GM19438 (cell line): ENCODE measurements around the gene CTNND2.
"Not testable (repeated sequence)": the region's sequence is repeated elsewhere in the genome, so short reads cannot be mapped to it uniquely, and the experiment has no call there.

Experiments used
- ATAC-seq: cut with Tn5 transposase; IDR thresholded peaks from one replicate; pipeline ENCODE4 v1.9.1; 2021; ENCODE audit warnings: low read depth; ENCODE audit not compliant: unreplicated experiment

Gene CTNND2

DNA sequence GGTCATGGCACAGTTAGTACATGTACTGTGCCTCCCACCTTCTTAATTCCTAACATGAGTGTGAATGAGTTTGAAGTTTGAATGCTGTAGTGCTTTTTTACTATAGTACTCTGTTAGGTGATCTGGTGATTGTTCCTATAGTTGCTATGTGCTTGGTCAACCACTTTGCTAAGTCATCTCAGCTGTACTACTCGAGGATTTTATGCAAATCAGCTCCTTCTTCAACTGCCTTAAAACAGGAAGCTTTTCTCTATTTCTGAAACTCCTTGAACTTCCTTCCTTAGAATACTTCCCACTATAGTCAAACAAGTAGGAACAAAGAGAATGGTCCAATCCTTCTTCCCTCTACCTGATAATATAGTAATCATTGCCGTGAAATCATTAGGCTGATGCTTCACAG, 219.6 kb downstream of the CTNND2 start:
- ATAC-seq: no peak

DNA sequence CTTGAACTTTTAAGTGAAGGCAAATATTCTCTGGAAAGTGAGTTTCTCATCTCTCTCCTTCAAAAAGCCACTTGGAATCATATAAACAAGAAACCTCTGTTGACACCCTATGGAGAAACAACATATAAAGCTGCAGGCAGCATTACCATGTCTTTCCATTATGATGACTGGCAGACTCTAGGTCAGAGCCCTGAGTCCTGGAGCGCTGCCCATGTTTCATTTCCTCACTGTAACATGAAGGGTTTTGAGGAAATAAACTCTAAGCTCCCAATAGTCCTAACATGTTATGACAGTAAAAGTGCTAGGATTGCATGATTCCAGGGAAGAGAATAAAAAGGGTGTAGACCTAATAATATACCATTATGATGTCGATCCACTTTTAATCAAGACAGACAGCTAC, 220.6 kb downstream of the CTNND2 start:
- ATAC-seq: no peak

DNA sequence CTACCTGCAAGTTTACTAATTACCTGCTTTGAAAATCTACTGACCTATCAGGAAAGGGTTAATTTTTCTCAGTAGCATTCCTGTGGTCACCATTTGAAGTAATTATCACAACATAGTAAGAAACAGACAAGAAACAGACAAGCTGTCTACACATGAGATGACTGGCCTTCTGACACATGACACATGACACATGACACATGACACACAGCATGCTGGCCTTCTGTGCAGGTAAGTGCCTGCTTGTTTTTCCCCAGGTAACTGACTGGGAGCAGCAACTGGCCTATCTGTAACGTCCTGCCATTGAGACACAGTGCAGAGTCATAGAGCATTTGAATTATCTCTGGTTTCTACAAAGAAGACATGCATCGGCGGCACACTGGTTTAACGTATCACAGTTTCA, 222.4 kb downstream of the CTNND2 start:
- no peak for ATAC-seq

DNA sequence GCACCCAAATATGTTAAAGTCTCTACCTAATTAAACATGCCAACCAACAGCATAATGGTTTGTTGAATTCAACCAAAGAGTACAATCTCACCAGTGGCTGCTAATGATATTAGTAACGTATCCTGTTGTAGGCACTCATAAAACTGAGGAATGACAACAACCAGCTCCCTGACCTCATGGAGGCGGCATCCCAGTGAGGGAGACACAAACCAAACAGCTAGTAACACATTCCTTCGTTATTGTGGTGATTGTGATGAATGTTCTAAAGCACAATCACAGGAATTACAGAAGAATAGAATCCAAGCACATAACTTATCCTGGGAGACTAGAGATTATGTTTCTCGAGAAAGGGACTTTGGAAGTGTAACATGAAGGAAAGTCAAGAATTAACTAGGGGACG, 224.6 kb downstream of the CTNND2 start:
- no peak for ATAC-seq

DNA sequence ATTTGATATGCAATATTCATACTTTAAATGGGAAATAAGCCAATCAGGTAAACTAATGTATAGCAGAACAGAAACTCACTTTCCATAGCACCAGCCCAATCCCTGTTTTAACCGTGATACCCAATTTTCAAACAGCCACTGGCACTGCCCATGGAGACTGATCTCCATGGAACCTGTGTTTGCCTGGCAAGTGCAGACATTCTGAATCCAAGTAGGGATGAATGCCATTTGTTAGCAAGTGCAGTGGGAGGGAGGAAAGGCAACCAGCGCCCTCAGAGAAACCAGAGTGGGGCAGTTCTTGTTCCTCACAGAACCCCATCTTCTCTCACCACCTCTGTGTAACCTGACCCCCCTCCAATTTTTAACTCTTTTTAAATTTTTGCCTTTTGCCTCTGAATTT, 229.1 kb downstream of the CTNND2 start:
- ATAC-seq: no peak

DNA sequence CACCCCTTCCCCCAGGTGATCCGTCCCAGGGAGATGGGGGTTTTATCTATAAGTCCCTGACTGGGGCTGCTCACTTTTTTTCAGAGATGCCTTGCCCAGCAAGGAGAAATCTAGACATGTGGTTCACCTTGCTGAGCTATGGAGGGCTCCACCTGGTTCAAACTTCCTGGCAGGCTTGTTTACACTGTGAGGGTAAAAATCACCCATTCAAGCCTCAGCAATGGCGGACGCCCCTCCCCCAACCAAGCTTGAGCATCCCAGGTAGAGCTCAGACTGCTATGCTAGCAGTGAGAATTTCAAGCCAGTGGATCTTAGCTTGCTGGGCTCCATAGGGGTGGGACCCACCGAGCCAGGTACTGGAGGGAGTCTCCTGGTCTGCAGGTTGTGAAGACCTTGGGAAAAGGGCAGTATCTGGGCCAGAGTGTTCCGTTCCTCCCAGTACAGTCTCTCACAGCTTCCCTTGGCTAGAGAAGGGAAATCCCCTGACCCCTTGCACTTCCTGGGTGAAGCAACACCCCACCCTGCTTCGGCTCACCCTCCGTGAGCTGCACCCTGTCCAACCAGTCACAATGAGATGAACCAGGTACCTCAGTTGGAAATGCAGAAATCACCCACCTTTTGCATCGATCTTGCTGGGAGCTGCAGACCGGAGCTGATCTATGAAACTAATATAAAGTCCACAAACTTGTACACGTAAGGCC, 231.7 kb downstream of the CTNND2 start:
- ATAC-seq: no peak

DNA sequence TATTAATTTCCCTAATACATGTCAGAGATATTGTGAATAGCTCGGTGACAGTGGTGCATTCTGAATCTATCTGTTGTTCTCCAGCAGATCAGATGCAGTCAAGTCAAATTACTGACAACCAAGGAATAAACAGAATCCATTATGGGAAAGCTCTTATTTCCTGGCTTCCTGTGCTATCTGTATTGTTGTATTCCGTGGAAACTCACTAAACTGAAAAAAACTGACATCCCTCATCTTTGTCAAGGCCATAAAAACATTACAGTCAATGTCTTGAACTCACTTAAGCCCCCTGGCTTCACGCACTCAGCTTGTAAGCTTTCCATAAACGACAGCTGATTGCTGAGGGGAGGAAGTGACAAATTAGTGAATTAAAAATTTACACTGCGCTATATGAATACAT, 245.9 kb downstream of the CTNND2 start:
- ATAC-seq: no peak

DNA sequence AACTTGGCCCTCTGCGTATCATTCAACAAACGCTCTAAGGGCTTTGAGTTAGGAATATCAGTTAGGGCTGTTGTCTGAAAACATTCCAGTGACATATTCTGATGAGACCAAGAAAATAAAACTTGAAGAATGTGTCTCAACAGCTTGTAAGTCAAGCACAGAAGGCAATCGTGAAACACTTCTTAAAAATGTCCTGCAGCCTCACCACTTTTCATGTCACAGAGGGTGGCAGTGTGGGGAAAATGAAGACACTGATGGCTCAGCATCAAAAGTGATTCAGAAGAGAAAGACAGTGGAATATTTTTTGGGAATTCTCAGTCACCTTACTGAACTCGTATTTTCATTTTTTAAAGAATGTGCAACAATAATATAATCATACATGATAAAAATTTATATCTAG, 247.3 kb downstream of the CTNND2 start:
- ATAC-seq: no peak

DNA sequence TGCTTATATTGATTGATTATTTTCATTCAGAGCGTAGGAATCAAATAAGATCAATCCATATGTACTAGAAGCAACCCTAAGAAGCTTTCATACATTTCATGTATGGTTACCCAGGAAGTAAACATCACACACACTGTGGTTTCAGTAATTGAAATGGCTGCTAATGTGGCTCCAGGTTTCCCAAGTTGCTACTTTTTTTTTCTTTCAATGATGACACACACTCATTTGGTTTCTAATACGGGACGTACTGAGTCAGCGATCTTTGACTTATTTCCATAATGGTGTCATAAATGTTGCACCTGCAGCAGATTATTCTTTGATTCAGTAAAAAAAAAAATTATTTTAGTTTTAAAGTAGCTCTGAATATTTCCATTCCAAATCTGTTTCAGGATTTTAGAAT, 248.6 kb downstream of the CTNND2 start:
- no peak for ATAC-seq

DNA sequence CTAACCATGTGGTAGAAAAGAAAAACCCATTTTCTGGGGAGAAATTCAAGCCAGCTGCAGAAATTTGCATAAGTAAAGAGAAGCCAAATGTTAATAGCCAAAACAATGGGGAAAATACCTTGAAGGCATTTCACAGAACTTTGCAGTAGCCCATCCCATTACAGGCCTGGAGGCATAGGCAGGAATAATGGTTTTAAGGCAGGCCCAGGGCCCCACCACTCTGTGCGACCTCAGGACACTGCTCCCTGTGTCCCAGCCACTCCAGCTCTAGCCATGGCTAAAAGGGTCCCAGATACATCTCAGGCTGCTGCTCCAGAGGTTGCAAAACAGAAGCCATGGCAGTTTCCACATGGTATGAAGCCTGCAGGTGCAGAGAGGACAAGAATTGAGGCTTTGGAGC, 253.3 kb downstream of the CTNND2 start:
- ATAC-seq: no peak

DNA sequence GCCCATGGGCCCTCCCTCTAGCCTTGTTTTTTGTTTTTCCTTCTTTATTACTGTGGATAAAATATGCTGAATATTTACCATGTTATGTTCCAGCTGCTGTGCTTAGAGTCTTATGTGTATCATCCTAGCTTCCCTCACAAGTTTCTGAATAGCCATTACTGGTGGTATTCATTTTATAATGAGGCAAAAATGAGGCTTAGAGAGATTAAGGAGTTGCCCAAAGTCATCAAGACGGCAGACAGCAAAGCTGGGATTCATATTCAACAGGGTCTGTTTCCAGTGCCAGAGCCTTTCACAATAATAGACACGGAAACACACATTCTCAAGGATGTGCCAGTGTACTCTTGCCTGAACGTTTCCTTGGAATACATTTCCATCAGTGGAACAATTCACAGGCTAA, 258.1 kb downstream of the CTNND2 start:
- no peak for ATAC-seq

DNA sequence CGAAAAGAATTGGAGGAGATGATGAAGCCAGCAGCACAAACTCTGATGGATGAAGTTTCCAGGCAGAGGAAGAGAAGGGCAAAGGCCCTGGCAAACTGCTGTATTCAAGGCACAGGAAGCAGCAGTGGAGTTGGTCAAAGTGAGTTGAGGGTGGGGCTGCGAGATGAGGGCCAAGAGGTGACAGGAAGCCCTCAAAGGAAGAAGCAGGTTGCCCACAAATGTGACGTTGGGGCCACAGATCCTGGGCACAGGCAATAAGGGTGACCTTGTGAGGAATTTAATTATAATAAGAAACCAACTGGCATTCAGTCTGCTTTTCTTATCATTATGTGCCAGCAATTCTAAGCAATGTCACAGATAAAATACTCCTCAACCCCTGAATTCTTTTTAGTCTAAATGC, 261.8 kb downstream of the CTNND2 start:
- ATAC-seq: no peak

DNA sequence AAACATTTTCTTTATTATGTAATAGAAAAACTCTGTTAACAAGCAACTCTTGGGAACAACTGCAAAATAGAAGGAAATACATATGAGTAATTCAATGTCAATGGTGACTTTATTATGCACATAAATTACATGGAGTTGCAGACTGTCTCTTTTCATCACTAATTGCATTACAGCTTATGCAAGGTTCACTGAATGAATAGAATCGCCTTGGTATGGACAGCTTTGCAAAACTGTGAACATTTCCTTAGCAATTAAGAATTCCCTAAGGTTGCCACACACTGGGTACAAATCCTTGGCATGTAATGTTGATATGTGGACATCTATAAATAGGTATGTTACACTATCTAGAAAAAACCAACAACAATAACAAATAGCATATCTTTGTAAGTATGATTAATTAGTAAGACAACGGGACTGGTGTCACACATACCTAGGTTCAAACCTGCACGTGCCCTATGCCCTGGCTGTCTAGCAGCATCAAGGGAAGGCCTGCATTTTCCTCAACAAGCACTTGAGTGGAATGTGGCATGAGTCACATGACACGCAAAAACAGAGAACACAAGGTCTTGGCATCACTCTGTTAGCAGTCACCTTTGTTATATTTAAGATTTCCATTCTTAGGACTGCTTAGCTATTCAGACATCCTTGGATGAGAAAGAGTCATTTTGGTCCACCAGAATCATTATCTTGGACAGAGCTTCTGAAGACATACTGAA, 263.9 kb downstream of the CTNND2 start:
- no peak for ATAC-seq

DNA sequence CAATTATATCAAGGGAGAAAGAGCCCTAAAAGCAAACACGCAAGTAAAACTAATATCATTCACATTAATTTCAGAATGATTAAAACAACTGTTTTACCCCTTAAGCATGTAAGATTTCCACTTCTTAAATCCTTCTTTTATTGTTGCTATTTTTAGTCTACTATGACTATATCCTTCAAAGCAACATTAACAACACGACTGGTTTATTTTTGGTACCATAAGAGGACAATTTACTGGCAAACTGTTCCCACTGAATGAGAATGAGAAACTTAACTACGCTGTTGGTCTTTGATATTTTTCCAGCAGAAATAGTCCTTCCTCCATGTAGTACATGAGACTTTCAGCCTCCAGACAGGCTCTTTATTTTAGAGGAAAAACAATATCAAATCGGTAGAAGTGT, 281.5 kb downstream of the CTNND2 start:
- ATAC-seq: no peak

DNA sequence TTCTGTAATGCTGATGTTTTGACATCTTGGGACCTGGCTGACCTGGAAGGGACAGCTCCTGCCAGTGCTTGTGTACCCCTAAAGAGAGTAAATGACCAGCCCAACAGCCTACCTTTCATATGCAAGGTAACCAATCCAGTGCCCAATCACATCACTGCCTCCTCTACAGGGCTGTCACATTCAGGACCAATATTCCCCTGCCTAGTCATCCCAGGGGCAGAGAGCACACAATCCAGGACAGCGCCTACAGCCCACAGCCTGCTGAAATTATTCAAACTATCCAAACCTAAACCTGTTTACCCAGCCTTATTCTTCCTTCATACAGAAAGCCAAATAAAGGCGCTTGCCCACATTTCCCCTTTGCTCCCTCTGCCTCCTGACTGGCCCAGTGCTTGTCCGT, 284.1 kb downstream of the CTNND2 start:
- no peak for ATAC-seq

DNA sequence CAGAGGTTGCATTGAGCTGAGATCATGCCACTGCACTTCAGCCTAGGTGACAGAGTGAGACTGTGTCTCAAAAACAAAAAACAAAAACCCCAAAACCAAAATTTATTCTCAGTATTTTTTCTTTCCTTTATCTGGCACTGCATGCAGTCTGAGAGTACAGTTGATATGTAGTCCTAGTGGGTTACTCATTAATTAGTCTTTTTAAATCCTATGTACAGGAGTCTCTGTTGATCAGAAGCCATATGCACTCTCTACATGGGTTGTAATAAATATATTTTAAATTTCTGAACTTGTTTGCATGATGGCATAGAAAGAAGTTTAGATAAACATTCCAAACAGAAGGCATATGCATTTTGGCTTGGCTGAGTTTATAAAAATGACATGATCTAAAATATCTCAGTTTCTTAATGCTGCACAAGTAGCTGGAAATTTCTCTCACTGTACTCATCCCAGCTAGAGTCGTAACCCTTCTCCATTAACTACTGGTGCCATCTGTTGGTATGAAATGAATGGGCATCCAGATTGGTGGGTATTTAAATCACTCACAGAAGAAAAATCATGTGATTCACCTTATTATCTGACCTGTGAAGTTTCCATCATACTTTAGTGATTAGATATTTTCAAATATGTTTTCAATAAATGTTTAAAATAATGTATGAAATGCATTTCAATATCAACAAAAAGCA, 284.8 kb downstream of the CTNND2 start:
- ATAC-seq: no peak

DNA sequence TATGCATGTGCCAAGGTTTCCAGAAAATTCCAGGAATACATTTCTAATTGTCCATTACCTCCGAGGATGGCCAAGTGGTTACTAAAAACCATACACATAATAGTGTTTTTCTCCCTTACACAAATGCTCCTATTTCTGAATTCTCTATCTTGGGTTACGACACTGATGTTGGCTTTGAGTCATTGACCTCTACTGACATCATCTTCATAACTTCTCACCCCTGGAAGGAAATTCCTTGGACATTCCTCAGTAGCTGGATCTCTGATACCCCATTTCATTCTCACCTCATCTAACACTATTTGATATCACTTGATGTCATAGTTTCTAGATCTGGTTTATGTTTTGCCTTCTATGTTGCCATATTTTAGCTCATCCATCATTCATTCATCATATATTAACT, 287.2 kb downstream of the CTNND2 start:
- no peak for ATAC-seq

DNA sequence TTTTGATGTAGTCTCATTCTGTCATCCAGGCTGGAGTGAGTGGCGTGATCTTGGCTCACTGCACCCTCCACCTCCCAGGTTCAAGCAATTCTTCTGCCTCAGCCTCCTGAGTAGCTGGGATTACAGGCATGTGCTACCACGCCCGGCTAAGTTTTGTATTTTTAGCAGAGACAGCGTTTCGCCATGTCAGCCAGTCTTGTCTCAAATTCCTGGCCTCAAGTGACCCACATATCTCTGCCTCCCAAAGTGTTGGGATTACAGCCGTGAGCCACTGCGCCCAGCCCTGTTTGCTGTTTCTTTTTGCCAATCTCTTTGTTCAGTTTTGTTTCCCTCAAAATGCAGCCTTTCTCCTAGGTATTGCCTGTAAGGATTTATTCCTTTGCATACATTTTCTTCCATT, 287.6 kb downstream of the CTNND2 start:
- ATAC-seq: not testable (repeated sequence)

DNA sequence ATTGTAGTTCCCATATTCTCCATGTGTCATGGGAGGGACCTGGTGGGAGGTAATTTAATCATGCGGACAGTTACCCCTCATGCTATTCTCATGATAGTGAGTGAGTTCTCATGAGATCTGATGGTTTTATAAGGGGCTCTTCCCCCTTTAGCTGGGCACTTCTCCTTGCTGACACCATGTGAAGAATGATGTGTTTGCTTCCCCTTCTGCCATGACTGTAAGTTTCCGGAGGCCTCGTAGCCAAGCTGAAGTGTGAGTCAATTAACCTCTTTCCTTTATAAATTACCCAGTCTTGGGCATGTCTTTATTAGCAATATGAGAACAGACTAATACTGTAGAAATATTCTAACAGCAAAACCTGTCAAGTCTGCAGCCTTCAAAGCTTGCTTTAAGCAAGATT, 293.2 kb downstream of the CTNND2 start:
- ATAC-seq: no peak

DNA sequence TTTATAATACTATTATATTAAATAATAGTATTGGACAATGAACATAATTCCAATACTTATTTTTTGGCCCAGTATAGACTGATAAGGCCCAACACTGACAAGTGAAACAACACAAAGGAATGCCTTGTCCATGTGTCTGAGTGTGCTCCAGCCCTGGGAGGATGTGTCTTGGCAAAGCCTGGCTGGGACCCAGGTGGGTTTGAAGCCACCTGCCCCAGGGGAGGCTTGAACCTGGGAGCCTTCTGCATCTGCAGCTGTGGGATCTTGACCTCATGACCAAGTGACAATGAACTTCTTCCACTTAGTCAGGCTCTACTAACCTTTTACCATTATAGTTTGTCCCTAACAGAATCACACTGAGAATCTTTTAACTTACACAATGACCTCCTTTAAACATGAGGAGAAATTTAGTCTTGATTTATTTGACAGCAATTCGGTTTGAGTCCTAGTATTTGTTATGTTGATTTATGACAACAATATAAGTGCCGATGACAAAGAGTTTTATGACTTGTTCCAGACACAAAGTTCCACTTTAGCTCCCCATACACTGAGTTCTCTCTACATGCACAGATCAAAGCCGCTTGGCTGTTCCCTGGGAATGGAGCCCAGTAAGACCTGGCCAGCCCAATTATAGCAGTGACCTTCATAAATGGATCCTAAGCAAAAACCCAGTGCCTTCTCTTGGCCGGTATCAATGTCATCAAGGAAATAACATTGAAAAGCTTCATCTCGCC, 294.5 kb downstream of the CTNND2 start:
- no peak for ATAC-seq

DNA sequence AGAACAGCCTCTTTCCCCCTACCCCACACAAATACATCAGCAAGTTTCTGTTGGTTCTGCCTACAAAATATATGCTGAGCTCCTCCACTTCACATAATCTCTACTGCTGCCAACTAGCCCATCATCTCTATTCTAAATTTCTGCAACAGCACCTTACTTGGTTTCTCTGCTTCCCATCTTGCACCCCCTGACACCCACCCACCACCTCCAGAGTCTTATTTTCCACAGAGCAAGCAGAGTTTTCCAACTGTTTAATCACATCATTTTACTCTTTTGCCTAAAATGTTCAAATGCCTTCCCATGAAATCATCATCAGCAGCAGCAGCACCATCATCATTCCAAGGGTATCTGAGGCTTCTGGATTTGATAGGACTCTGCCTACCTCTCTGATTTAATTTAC, 295.7 kb downstream of the CTNND2 start:
- no peak for ATAC-seq
